GM23338 (cell line): Measurements from ENCODE around the gene PAPOLG. TPM values are rescaled to one million over a fixed set of nuclear protein-coding genes. Genes with fewer than 3 reads are reported as not detected.

Source experiments
- ATAC-seq: fragments of 200-7000 bp; cut with Tn5 transposase; 3 replicates; pipeline ENCODE4 v1.9.1; 2020
- DNase-seq: peaks from one replicate; pipeline ENCODE4 v3.0.0-alpha.2; 2015; ENCODE audit warnings: low spot score
- H2AFZ ChIP-seq: fragments of 200-600 bp; sonication (generic); 2 replicates; pipeline ENCODE4 v1.8.0; 2016; ENCODE audit warnings: antibody characterized with exemption, mild to moderate bottlenecking, moderate library complexity
- H3F3A ChIP-seq: fragments of 200-600 bp; sonication (generic); replicated peaks from 2 replicates; pipeline ENCODE4 v1.8.0; 2017; ENCODE audit warnings: antibody characterized with exemption, mixed run types, low read depth
- H3K27ac ChIP-seq: fragments of 200-600 bp; sonication (generic); 2 replicates; pipeline ENCODE4 v1.6.1; 2016; ENCODE audit warnings: low read depth
- H3K27me3 ChIP-seq: fragments of 200-600 bp; sonication (generic); 2 replicates; pipeline ENCODE4 v1.8.0; 2016; ENCODE audit warnings: mild to moderate bottlenecking, mixed run types, moderate library complexity; ENCODE audit not compliant: insufficient read depth
- H3K36me3 ChIP-seq: fragments of 200-600 bp; sonication (generic); 2 replicates; pipeline ENCODE4 v1.8.0; 2016; ENCODE audit warnings: mild to moderate bottlenecking; ENCODE audit not compliant: insufficient read depth
- H3K4me1 ChIP-seq: fragments of 200-600 bp; sonication (generic); 2 replicates; pipeline ENCODE4 v1.8.0; 2016; ENCODE audit warnings: mild to moderate bottlenecking, moderate library complexity; ENCODE audit not compliant: insufficient read depth
- H3K4me2 ChIP-seq: fragments of 200-600 bp; sonication (generic); 2 replicates; pipeline ENCODE4 v1.7.1; 2017; ENCODE audit warnings: mixed run types
- H3K4me3 ChIP-seq: fragments of 200-600 bp; sonication (generic); 2 replicates; pipeline ENCODE4 v1.6.1; 2016; ENCODE audit warnings: mixed run types
- H3K79me2 ChIP-seq: fragments of 200-600 bp; sonication (generic); replicated peaks from 2 replicates; pipeline ENCODE4 v1.8.0; 2017; ENCODE audit warnings: mild to moderate bottlenecking; ENCODE audit not compliant: insufficient read depth
- H3K9me2 ChIP-seq: fragments of 200-600 bp; sonication (generic); 2 replicates; pipeline ENCODE4 v1.8.0; 2017; ENCODE audit not compliant: insufficient read depth
- H4K20me1 ChIP-seq: fragments of 200-600 bp; sonication (generic); replicated peaks from 2 replicates; pipeline ENCODE4 v1.8.0; 2017; ENCODE audit warnings: mild to moderate bottlenecking; ENCODE audit not compliant: insufficient read depth
- H3K27ac Mint-ChIP-seq: 2 replicates; pipeline ENCODE4 v1.8.0; 2020; ENCODE audit warnings: inconsistent platforms, mild to moderate bottlenecking, moderate library complexity, mixed read lengths
- H3K27me3 Mint-ChIP-seq: 3 replicates; pipeline ENCODE4 v1.8.0; 2022; ENCODE audit warnings: low read depth, mild to moderate bottlenecking, moderate library complexity, mixed read lengths, inconsistent platforms; ENCODE audit not compliant: insufficient read depth, poor library complexity
- H3K36me3 Mint-ChIP-seq: 3 replicates; pipeline ENCODE4 v1.8.0; 2021; ENCODE audit warnings: low read depth, mild to moderate bottlenecking, inconsistent platforms, moderate library complexity, mixed read lengths
- H3K4me1 Mint-ChIP-seq: 3 replicates; pipeline ENCODE4 v1.8.0; 2020; ENCODE audit warnings: mild to moderate bottlenecking, inconsistent platforms, mixed read lengths
- H3K4me3 Mint-ChIP-seq: 3 replicates; pipeline ENCODE4 v1.8.0; 2021; ENCODE audit warnings: moderate library complexity, mild to moderate bottlenecking, inconsistent platforms, mixed read lengths
- H3K9me3 Mint-ChIP-seq: 3 replicates; pipeline ENCODE4 v1.8.0; 2020; ENCODE audit warnings: moderate library complexity, mild to moderate bottlenecking, inconsistent platforms, mixed read lengths
- CREB1 ChIP-seq: fragments of 250-450 bp; sonication (Bioruptor Pico); IDR thresholded peaks from 2 replicates; pipeline ENCODE4 v1.5.0; 2020; ENCODE audit warnings: low read depth, mild to moderate bottlenecking, moderate library complexity
- CTCF ChIP-seq, 2 experiments: fragments of 200-600 bp in 1 of 2; sonication (generic) in 1 of 2; conservative IDR thresholded peaks; 2 replicates each; pipeline versions ENCODE4 v1.5.1 to v1.6.1; 2016 to 2017; ENCODE audit warnings: antibody characterized with exemption in 2 of 2, low read depth in 2 of 2, mild to moderate bottlenecking in 2 of 2, moderate library complexity in 1 of 2
- ETS1 ChIP-seq: IDR thresholded peaks from 2 replicates; pipeline ENCODE4 v1.6.1; 2016; ENCODE audit warnings: antibody characterized with exemption
- EZH2 ChIP-seq: fragments of 200-600 bp; sonication (generic); IDR thresholded peaks from one replicate; pipeline ENCODE4 v1.8.0; 2017; ENCODE audit warnings: antibody characterized with exemption, mild to moderate bottlenecking, low read depth; ENCODE audit not compliant: unreplicated experiment
- EZH2phosphoT487 ChIP-seq: fragments of 200-600 bp; sonication (generic); IDR thresholded peaks from one replicate; pipeline ENCODE4 v1.8.1; 2018; ENCODE audit warnings: antibody characterized with exemption; ENCODE audit not compliant: unreplicated experiment
- JUNB ChIP-seq: IDR thresholded peaks from one replicate; pipeline ENCODE4 v1.6.1; 2016; ENCODE audit warnings: antibody characterized with exemption; ENCODE audit not compliant: unreplicated experiment
- NANOG ChIP-seq: IDR thresholded peaks from 2 replicates; pipeline ENCODE4 v1.6.1; 2016; ENCODE audit warnings: antibody characterized with exemption, borderline replicate concordance
- POLR2AphosphoS5 ChIP-seq: IDR thresholded peaks from 2 replicates; pipeline ENCODE4 v1.6.1; 2016; ENCODE audit warnings: antibody characterized with exemption, low read depth
- REST ChIP-seq: IDR thresholded peaks from one replicate; pipeline ENCODE4 v1.6.1; 2018; ENCODE audit warnings: antibody characterized with exemption; ENCODE audit not compliant: unreplicated experiment
- STAT1 ChIP-seq: IDR thresholded peaks from one replicate; pipeline ENCODE4 v1.6.1; 2016; ENCODE audit warnings: antibody characterized with exemption; ENCODE audit not compliant: unreplicated experiment
- ZNF114 ChIP-seq: fragments of 250-450 bp; sonication (Bioruptor Pico); IDR thresholded peaks from 2 replicates; pipeline ENCODE4 v1.5.0; 2020; ENCODE audit warnings: mild to moderate bottlenecking, moderate library complexity
- ZNF331 ChIP-seq: fragments of 250-450 bp; sonication (Bioruptor Pico); IDR thresholded peaks from 2 replicates; pipeline ENCODE4 v1.5.0; 2020; ENCODE audit warnings: low read depth, mild to moderate bottlenecking, moderate library complexity
- ZNF462 ChIP-seq: fragments of 250-450 bp; sonication (Bioruptor Pico); IDR thresholded peaks from 2 replicates; pipeline ENCODE4 v1.5.0; 2020; ENCODE audit warnings: mild to moderate bottlenecking, moderate library complexity
- polyA plus RNA-seq: library from polyadenylated mRNA; unstranded; fragments of >200 nt; fragmentation: Nextera tagmentation; extraction: Ambion mirVana; gene quantifications from 2 replicates; pipeline ENCODE4 v1.2.1, GENCODE V29; 2016
- total RNA-seq: library from RNA; depleted of rRNA; stranded (reverse); fragments of >200 nt; shearing (Covaris generic); gene quantifications from 2 replicates; pipeline ENCODE4 v1.2.3, GENCODE V29; 2014

PAPOLG gene
- total and polyA plus RNA-seq, 2 experiments from 2014 or later: 13.8 to 31.2 TPM

GRCh38 chr2:60741576-60741975, 14.5 kb upstream of the PAPOLG start:
- peaks cover 20% of the 10 kb centered on the region for H3K27me3 Mint-ChIP-seq
- Histone ChIP-seq H3K79me2 (no peaks in the 10 kb centered on the region), H4K20me1 (no peaks in the 10 kb centered on the region), H3K36me3 (no peaks in the 10 kb centered on the region), H2AFZ (peak overlapping the region; percentile 80; the same call in 1 of the 2 replicates), H3K4me2 (no peak overlapping the region), H3K4me1 (no peaks in the 10 kb centered on the region; the same call in 1 of the 2 replicates), H3K4me3 (no peak overlapping the region), H3F3A (no peaks in the 10 kb centered on the region), H3K9me2 (no peaks in the 10 kb centered on the region), H3K27ac (no peak overlapping the region), H3K27me3 (no peaks in the 10 kb centered on the region)
- H3K36me3 Mint-ChIP-seq: no peaks in the 10 kb centered on the region
- no peak for ATAC-seq
- no peak overlapping the region for H3K27ac Mint-ChIP-seq
- H3K4me1 Mint-ChIP-seq: peaks cover 17% of the 10 kb centered on the region; the same call in 2 of the 3 replicates
- H3K9me3 Mint-ChIP-seq: peaks cover 5% of the 10 kb centered on the region; the same call in 2 of the 3 replicates
- H3K4me3 Mint-ChIP-seq: no peak overlapping the region
- TF ChIP-seq REST (no peak), ZNF114 (no peak), EZH2phosphoT487 (no peak), EZH2 (no peak), POLR2AphosphoS5 (no peak), CTCF (conservative IDR thresholded peaks at IDR 0.05; ENCODE audit: low read depth in 2 of 2) (no peak), ZNF331 (no peak), JUNB (no peak), ZNF462 (CRISPR knock-in tag) (no peak), STAT1 (no peak), CREB1 (CRISPR knock-in tag) (no peak), NANOG (no peak), ETS1 (no peak)
- peak; percentile 19 for DNase-seq
